HEK293T (cell line): ENCODE data around the gene SLC37A1.

ENCODE experiments used
- ARNT ChIP-seq: fragments of 450-650 bp; IDR thresholded peaks from 2 replicates; pipeline ENCODE4 v1.6.1; 2017; ENCODE audit warnings: mild to moderate bottlenecking
- BHLHE40 ChIP-seq: fragments of 450-650 bp; IDR thresholded peaks from 2 replicates; pipeline ENCODE4 v1.6.1; 2016; ENCODE audit warnings: mild to moderate bottlenecking, moderate library complexity, borderline replicate concordance
- ELF4 ChIP-seq: fragments of 450-650 bp; IDR thresholded peaks from 2 replicates; pipeline ENCODE4 v1.6.1; 2017; ENCODE audit warnings: antibody characterized with exemption
- FOXA1 ChIP-seq: fragments of 450-650 bp; IDR thresholded peaks from 2 replicates; pipeline ENCODE4 v1.6.1; 2016; ENCODE audit warnings: mild to moderate bottlenecking
- FOXK2 ChIP-seq: fragments of 450-650 bp; IDR thresholded peaks from 2 replicates; pipeline ENCODE4 v1.6.1; 2016; ENCODE audit warnings: mild to moderate bottlenecking
- FOXM1 ChIP-seq: fragments of 450-650 bp; IDR thresholded peaks from 2 replicates; pipeline ENCODE4 v1.6.1; 2017; ENCODE audit warnings: mild to moderate bottlenecking, borderline replicate concordance
- LEF1 ChIP-seq: fragments of 450-650 bp; IDR thresholded peaks from 2 replicates; pipeline ENCODE4 v1.6.1; 2017; ENCODE audit warnings: mild to moderate bottlenecking, borderline replicate concordance
- NFRKB ChIP-seq: fragments of 450-650 bp; IDR thresholded peaks from 2 replicates; pipeline ENCODE4 v1.6.1; 2016; ENCODE audit warnings: mild to moderate bottlenecking, moderate library complexity
- SP1 ChIP-seq: fragments of 450-650 bp; IDR thresholded peaks from 2 replicates; pipeline ENCODE4 v1.6.1; 2017
- SUZ12 ChIP-seq: fragments of 450-650 bp; IDR thresholded peaks from 2 replicates; pipeline ENCODE4 v1.6.1; 2016; ENCODE audit warnings: mild to moderate bottlenecking

DNA sequence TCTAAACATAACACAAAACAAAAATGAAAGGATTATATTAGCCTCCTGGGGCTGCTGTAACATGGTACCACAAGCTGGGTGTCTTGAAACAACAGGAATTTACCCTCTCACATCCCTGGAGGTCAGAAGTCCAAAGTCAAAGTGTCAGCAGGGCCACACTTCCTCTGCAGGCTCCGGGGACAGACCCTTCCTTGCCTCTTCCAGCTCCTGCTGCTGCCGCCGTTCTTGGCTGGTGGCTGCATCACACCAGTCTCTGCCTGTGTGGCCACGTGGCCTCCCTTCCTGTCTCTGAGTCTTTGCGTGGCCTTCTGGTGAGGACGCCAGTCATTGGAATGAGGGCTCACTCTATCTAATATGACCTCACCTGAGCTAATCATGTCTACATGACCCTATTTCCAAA is 8.2 kb downstream of the SLC37A1 start:
- TF ChIP-seq BHLHE40 (no peak), LEF1 (no peak), ELF4 (no peak), ARNT (no peak), SUZ12 (no peak), FOXK2 (no peak), FOXM1 (no peak), FOXA1 (no peak), NFRKB (no peak), SP1 (no peak)
